NCI-H1694 (cell line): ENCODE results near the gene TAS2R39.

Experiments
- DNase-seq: peaks from one replicate; lab custom pipeline; 2025; lab: John Stamatoyannopoulos, UW

The TAS2R39 gene

DNA sequence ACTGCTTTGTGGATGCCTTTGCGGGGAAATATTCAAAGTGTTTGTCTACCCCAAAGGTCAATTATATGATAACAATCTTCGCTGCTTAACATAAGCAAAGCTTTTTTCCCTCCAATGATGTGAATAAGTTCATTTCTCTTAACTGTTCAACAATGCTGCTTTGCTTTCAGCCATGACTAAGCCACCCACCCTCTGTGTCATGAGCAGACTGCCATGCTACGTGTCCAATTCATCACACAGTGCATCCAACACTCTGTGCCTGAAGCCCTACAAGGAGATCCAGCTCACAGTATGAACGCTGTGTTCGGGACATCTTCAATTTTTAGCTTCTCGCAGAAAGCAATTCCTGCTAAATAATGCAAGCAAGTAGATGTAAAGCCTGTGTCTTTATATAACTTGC is 32.9 kb downstream of the TAS2R39 start:
- DNase-seq, result no peak

DNA sequence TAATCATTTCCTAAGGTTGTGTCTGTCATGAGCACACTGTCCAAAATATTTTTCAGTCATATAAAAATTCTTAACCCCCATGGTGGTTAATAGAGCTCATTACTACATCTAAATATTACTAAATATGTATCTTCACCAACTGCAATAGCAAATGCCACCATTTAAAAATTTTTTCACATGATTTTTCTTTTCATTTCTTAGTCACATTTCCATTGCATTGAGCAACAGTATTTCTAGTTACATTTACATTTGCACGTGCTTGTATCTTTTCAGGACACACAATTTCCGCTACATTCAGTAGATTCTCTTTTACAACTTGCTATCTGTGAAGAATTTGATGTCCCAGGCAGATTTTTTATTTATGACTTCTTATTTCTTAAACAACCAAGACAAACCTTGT is 33.5 kb downstream of the TAS2R39 start:
- no peak for DNase-seq

DNA sequence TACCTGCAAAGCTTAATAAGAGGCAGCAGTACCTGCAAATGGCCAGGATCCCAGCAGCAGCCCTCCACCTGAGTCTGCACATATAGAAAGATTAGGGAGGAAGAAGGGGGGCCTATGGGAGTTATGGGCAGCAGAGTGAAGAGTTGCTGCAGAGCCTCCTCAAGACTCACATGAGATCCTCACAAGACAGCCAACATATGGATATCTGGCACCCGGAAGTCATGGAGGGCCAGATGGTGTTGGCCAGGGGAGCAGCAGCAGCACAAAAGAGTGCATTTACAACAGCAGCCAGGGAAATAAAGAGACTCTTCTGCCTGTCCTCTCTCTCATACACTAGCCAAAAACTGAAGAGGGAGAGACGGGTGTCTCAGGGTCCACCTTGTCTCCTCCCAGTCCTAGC is 34.6 kb downstream of the TAS2R39 start:
- no peak for DNase-seq

DNA sequence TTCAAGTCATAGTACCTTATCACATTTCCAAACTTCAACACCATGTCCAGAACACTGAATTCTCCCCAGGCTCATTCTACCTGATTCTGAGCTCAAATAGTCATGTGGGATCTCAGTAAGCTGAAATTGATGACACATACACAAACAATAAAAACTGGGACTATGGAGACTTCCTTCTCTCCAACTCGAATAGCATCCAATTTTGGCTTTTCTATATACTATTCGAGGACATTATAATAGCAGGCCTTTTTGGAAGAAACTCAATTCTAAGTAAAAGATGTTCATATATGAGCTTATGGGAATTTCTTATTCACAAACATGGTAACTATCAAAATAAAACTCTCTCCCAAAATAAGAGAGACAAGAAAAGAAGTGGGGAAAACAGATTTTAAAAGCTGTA is 38.1 kb downstream of the TAS2R39 start:
- no peak for DNase-seq

DNA sequence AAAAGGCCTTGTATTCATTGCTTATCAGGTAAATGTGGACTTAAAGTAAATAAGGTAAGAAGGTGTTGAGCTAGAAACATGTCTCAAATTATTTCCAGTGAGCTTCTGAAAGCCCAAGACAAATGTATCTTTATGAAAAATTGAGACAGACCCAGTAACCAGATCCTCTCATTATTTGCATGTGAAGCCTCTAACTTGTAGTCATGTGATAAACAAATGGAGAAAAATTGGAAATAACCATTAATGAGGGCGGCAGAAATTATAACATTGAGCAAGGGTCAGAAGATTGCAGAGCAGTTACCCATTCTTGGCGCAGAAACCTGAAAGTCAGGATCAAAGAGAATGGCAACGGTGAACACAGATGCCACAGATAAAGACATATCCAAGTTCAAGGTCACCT is 38.5 kb downstream of the TAS2R39 start, which contains the start of gene TAS2R40:
TAS2R40 (plus strand) TSS at position 301 of the 400 bp plus-strand sequence; CDS start at position 343, 42 bp downstream.
- DNase-seq, result no peak

DNA sequence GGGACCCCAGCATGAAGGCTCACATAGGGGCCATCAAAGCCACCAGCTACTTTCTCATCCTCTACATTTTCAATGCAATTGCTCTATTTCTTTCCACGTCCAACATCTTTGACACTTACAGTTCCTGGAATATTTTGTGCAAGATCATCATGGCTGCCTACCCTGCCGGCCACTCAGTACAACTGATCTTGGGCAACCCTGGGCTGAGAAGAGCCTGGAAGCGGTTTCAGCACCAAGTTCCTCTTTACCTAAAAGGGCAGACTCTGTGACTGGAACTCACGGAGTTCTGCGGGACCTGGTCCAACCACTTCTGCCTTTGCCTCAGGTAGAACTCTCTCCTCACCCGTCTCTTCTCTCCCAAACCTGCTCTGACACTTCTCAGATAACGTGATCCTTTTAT is 39.6 kb downstream of the TAS2R39 start:
- no peak for DNase-seq

DNA sequence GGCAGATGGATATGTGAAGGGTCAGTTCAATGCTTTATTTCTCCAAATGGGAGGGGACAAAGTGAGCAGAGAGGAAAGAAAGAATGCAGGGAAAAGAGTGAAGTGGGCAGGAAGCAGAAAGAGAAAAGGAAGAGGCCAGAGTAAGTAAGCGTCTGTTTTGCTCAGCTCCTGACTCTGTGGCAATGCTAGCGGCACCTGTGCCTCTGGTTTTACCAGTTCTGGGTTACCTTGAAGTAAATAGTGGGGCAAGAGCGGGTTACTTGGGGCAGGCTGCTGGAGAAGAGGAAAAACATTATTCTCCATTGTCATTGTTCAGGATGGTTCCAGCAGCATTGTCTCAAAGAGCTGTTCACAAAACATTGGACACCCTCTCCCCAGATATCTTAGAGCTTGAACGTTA is 40.6 kb downstream of the TAS2R39 start:
- no peak for DNase-seq

- DNase-seq, result no peak
These were observed 41.8 kb downstream of the TAS2R39 start for GRCh38 chr7:143225047-143225446.

DNA sequence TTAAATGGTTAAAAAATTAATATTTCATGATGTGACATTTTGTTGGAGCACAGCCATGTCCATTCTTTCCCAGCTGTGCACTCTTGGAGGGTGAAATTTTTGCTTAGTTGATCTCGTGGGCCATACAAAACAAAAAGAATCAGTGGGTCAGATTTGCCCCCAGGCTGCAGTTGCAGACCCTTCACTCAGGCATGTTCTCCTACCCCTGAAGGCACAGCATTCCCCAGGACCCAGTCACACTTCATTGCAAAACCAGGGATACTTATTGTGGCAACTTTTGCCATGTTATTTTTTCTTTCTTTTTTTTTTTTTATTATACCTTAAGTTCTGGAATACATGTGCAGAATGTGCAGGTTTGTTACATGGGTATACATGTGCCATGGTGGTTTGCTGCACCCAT is 44.6 kb downstream of the TAS2R39 start:
- DNase-seq, result no peak

- DNase-seq, result no peak
These were observed 46.0 kb downstream of the TAS2R39 start for GRCh38 chr7:143229054-143229790.

- no peak for DNase-seq
These were observed 47.6 kb downstream of the TAS2R39 start for GRCh38 chr7:143230602-143231457.
